GM21515 (cell line): ENCODE measurements around the gene LYST.

Experiments used
- ATAC-seq: cut with Tn5 transposase; IDR thresholded peaks from one replicate; pipeline ENCODE4 v1.9.1; 2021; ENCODE audit not compliant: unreplicated experiment

Gene LYST

DNA sequence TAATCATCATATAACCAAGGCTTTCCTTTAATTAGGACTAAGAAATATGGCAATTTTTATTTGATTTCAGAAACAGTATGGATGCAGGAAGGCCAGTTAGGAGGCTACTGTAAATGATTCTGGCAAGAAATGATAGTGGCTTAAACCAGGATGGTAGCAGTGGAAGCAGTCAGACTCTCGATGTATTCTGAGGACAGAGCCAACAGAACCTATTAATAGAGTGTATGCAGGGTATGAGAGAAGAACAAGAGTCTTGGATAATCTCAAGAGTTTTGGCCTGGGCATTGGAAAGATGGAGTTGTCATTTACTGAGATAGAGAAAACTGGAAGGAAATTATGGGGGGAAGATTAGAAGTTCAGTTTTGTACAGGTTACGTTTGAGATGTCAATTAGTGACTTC is 143.8 kb downstream of the LYST start:
- ATAC-seq, result no peak

DNA sequence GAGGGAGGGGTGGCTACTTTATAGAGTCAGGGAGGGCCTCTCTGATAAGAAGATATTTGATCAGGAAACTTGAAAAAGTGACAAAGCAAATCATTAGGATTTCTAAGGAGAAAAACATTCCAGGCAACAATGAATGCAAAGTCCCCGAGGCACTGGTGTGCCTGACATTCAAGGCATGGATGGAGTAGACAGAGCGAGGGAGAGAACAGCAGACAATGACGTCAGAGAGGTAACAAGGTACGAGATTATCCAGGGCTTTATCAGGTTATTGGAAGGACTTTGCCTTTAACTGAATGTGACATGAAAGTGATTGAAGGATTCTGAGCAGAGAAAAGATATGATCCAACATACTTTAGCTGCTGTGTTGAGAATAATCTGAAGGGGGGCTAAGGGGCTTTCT is 144.7 kb downstream of the LYST start:
- ATAC-seq, result no peak

DNA sequence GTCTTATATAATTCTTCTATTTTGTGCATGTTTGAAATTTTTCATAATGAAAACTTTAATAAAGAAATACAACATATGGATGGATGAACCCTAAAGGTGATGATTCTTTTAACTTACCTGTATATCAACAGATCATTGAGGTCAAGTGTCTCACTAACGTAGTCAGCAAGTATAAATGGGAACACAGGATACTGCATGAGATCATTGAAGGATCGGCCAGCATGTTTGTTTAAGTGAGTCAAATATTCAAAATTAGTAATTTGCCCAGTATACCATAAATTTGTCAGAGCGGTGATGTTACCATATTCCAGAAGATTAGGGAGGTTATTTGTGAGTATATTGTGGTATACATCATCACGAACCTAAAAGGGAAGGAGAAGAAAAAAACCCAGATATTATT is 146.2 kb downstream of the LYST start:
- ATAC-seq, result no peak

DNA sequence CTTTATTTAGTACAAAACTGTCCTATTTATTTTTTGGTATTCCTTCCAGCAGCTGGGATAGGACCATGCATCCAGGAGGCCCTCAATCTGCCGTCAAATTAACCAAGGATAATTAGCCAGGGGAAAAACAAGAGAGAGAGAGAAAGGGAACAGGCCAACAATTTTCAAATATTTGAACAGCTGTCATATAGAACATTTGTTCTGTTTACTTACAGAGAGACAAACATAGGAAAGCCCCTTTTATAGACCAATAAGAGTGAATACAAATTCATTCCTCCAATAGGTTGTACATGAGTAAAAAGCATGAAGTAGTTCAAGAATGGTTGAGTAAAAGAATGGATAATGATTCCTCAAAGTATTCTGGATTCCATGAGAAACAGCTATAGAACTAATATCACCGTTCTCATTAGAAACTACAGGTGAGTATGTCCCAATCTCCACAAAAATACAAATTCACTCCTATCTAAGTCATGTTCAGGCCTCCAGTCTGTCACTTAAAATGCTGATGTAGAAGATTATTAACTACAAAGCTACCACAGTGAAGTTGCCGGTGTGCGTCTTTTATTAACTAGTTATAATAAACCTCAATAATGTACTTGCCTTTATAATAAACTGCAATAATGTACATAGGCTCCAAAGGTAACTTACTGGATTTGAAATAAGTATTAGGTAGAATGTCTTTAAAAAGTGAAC is 152.4 kb downstream of the LYST start:
- ATAC-seq, result no peak

DNA sequence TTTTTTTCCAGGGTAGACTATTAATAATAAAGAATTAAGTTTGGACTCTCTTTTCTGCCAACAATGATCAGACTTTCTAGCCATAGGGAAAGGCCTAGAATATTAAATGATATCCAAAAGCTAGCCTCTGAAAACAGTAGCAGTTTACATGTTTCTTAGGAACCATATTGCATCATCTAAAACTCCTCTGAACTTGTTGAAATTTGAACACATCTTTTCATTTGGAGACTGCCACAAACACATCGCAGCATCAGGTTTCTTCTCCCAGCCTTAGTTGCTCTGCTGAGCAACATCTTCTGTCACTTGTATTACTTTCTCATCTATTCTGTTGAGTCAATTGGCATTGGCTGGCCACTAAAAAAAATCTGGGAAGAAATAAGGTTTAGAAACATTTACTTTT is 153.9 kb downstream of the LYST start:
- no peak for ATAC-seq

DNA sequence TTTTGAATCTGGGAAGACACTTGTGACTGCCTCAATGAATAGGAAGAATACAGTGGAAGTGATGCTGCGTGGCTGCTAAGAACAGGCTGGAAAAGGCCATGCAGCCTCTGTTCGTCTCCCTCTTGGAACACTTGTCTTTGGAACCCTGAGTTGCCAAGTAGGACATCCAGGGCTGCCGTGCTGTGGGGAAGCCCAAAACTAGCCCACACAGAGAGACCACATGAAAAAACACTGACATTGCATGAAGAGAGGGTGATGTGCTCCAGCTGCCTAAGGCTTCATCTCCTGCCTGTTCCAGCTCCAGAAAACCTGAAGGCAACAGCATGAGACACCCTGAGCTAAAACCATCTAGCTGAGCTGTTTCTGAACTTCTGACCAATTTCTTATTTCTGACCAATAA is 156.0 kb downstream of the LYST start:
- no peak for ATAC-seq

DNA sequence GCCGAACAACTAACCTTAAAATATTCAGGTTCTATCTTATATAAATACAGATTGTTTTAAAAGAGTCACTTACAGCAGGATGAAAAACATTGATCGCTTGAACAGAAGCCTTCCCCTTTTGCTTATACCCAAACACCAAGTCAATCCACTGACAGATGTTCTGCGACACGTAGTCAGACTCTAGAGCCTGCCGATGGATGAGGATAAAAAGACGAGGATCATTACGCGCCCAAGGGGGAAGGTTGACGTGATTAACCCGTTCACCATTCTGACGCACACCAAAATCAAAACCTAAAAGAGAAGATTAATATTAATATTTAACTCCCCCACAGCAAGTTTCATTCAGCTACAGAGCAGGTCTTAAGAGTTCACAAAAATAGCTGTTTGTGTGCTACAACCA is 157.7 kb downstream of the LYST start:
- no peak for ATAC-seq

DNA sequence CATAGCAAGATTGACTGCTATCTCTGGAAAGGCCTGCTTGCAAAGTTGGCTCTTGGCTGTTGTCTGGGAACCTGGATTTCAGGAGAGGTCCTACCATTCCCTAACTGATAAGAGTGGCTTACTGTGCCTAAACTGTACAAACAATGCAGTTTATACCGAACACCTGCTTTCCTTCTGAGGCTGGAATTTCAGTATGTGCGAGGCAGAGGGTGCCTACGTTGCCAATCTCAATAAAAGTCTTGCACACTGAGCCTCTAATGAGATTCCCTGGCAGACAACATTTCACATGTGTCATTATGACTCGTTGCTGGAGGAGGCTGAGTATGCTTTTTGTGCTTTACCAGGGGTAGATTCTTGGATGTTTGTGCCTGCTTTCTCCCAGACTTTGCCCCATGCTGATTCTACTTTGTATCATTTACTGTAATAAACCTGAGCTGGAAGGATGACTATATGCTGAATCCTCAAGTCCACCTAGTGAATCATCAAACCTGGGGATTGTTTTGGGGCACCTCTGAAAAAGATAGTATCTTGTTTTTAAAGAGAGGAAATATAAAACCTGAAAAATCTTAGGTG is 158.2 kb downstream of the LYST start:
- no peak for ATAC-seq

DNA sequence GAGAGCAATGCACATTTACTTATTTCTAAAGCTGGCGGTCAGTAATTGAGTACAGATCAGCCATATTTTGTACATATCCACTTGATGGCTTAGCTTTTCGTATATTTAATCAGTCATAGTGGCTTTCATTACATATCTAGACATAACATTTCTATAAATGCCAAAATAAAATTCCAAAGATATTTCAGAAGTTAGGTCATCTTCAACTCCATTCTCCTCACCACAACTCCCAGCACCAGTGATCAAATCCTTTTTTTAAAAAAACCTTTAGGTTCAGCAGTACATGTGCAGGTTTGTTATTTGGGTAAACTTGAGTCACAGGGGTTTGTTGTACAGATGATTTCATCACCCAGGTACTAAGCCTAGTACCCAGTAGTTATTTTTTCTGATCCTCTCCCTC is 163.2 kb downstream of the LYST start:
- ATAC-seq, result no peak

DNA sequence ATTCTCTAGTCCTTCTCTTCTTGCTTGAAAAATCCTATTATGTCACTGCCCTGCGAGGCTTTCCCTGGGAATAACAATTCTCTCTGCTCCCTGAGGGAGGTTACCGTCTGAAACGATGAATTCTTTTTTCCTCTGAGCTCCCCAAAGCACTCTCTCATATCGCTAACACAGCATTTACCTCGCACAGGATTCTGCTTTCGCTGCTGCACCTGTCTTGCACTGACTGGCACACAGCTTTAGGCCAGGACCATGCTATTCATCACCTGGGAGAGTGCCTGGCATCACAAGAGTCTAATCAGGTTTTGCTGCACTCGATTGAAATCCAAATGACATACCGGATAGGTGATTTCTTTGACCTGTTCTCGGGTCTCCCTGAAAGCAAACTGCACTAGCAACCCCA is 164.3 kb downstream of the LYST start:
- no peak for ATAC-seq

DNA sequence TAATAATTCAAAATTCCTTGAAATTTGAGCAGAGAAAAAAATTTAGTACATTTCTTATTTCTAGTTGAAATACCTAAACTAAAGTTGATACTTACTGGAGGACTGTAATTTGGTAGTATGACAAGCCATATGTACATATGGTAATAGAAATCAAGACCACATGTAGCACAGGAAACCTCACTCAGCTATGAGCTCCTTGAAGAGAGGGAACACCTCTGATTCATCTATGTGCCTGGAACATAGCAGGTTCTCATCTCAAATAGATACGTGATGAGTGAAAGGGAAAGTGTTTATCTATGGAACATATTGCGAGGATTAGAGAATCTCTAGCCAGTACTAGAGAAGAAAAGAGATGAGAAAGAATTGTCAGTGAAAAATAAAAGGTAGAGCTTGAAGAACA is 169.2 kb downstream of the LYST start:
- no peak for ATAC-seq

DNA sequence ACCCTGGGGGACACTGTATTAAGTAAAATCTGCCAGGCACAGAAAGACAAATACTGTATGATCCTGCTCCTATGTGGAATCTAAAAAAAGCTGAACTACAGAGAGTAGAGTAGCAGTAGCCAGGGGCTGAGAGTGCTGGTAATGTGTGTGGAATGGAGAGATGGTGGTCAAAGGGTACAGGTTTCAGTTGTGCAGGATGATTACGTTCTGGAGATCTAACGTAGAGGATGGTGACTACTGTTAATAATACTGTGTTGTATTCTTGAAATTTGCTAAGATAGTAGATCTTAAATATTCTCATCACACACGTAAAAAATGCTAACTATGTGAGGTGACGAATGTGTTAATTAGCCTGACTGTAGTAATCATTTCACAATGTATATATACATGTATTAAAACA is 177.3 kb downstream of the LYST start:
- ATAC-seq, result no peak

DNA sequence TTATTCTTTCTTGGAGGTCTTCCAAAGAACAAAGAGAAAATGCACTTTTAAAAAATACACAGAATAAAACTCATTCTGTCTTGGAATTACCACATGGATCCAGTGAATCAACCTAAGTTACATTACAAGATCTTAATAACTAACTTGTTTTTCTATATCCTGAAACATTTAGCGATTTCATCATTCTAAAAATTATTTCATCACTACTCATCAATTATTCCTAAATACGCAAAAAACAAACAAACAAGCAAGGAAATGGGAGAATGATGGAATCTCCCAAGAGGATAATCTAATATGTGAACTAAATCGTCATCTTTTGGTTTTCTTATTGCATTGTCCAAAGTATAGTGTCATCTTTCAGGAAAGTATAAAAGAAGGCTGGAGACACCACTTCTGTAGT is 178.6 kb downstream of the LYST start:
- ATAC-seq, result no peak

DNA sequence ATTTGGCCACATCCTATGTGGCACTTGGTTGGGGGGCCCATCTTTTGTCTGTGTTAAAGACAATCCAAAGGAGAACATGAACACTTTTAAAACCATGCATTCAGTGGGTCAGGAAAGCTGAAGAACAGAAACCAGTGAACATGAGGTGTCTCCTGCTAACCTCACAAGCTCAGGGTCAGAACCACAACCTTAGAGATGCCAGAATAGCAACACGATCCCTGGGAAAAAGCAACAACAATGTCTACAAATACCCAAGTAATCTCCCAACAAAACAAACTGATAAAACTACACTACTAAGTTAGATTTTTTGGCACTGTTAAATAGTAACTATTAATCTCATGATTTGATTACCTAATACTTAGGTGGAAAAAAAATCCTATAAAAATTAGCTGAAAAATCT is 183.1 kb downstream of the LYST start:
- no peak for ATAC-seq

DNA sequence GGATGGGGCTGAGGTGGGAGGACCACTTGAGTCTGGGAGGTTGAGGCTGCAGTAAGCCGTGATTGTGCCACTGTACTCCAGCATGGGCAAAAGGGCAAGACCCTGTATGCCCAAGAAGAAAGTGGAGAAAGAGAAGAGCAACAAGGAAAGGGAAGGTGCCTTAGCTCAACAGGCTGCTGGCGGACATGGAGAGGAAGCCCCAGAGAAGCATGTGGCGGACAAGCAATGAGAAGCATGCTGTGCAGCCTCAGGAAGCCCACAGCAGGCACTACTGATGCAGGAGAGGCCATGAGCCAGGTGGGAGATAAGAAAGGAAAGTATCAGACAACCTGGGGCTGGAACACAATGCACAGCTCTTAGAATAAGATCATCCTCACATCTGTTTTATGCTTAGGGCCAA is 184.5 kb downstream of the LYST start:
- ATAC-seq, result no peak

DNA sequence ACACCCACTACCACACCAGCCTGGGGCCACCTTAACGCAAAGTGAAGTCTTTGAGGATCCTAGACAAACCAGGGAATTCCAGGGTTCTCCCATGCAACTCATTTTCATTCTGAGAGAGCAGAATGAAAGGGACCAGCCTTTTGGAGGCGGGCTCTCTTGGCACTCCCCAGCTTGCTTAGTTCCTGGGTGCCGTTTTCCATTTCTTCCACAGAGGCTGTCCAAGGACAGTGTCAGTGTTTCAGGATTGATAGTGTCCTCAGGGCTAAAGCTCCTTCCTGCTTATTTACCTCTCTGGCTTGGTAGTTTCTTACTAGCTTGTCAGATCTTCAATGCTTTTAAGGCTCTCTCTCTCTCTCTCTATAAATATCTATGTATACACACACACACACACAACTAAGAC is 187.1 kb downstream of the LYST start:
- ATAC-seq, result no peak

DNA sequence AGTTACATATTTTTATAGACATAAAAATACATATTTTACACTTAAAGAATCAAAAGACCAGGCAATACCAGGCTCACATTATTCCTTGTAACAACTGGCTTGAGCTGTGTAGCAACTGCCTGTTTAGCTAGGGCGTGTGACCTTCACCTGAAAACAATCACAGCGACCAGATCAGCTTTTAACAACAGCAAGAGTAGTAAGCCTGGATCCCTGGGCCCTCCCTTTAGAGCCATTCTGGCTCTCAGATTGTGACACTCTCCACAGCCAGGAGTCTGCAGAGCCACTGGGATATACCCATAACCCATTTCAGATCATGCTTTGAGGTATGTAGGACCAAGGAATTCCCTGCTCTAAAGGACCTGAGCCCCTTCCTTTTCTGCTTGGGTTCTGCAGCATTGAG is 187.7 kb downstream of the LYST start:
- ATAC-seq, result no peak

DNA sequence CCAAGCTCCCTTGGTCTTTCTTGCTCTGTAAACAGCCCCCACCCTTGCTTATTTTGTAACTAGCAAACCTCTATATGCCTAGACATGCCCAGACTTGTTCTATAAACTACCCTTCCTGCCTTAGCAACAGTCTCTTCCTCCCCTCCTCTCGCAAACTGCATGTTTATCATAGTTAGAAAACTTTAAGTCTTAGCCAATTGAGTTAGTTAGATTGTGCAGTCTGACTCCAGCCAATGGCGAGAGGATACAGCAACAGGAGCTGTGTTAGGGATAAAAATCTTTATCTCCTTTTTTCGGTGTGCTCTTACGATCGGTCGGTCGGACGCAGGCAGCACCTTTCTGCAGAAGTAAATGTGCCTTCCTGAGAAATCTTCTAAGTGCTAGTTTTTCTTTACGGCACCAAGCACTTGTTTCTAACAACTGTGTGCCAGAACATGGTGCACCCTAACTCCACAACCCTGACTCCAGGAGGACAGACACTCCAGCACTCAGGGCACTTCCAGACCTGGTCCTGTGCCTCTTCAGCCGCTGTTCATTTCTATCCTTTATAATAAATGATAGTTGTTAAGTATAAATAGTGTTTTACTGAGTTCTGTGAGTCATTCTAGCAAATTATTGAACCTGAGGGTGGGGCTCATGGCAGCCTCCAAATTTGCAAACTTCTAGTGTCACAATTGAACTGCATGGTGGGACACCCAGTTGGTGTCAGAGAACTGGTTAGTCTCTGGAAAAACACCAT is 191.4 kb downstream of the LYST start:
- ATAC-seq, result no peak

DNA sequence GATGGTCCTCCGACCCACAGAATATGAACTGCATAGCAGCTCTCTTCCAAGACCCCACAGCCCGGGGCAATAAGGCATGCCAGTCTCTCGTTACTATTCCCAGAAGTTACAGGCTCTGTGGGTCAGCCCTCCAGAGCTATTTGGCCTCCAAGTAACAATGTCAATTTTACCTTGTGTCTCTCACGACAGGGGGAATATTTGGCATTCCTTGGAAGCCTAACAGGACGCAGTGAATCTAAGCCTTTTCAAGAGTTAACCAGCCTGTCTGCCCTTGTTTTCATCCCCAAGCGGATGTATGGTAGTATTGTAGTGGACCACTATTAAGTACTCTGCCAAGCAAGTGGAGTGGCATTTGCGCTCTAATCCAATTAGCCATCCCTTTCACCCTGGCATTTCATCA is 192.7 kb downstream of the LYST start:
- ATAC-seq, result no peak

DNA sequence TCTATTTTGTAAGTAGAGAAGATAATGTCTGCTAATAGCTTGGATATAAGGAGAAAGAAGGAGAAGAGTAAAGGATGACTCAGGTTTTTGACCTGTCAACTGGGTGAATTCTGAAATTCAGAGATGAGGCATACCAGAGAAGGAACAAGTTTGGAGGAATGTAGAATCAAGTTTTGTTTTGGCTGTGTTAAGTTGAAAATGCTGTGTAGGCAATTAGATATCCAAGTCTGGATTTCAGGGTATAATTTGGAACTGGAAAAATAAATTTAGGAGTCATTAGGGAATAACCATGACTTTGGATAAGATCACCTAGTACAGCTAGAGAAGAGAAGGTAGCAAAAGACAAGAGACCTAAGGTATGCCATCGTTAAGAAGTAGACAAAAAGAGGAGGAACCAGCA is 194.7 kb downstream of the LYST start:
- ATAC-seq, result no peak

DNA sequence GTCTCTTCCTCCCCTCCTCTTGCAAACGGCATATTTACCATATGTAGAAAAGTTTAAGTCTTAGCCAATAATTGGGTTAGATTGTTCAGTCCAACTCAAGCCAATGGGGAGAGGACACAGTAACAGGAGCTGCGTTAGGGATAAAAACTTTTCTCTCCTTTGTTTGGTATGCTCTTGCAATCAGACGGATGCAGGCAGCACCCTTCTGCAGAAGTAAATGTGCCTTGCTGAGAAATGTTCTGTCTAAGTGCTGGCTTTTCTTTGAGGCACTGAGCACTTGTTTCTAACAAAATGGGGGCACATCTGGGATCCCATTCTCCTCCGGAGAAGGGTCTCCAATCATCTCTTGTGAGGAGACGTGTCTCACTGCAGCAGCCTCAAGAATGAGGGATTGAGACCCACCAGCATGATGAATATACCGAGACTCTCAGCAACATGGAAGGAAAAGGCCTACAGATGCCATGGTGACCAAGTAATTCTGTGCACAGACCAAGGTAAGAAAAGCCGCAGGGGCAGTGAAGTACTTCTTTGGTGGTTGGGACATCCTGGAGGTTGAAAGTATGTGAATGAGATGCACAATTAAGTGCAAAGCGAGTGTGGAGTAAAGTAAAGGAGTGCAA is 196.4 kb downstream of the LYST start:
- no peak for ATAC-seq

DNA sequence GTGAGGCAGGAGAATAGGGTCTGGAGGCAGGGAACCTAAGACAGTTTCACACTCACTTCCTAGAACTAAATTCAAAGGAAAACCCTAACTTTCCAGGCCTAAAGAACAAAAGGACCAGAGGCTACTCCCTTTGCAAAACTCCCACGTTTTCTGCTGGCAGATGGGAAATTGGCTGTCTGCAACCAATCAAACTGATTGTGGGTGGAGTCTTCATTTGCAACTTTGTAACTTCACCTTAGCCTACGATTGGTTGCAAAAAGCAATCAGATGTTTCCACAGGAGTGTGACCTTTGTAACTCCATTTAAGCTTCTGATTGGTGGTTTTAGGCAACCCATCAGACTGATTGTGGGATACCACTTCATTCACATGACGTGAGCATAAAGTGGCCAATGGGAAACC is 197.4 kb downstream of the LYST start:
- ATAC-seq, result no peak
